ENCODE results near the gene IGF2. TPM values are rescaled to one million over a fixed set of nuclear protein-coding genes. Genes with fewer than 3 reads are reported as not detected.
A peak's percentile ranks its signal among the peaks of the same experiment; 100 is the strongest.

Gene IGF2
- polyA plus RNA-seq, 1 donor (not counting 4 experiments of a cell fraction or from before 2014, with no cell fraction given), result not detected

DNA sequence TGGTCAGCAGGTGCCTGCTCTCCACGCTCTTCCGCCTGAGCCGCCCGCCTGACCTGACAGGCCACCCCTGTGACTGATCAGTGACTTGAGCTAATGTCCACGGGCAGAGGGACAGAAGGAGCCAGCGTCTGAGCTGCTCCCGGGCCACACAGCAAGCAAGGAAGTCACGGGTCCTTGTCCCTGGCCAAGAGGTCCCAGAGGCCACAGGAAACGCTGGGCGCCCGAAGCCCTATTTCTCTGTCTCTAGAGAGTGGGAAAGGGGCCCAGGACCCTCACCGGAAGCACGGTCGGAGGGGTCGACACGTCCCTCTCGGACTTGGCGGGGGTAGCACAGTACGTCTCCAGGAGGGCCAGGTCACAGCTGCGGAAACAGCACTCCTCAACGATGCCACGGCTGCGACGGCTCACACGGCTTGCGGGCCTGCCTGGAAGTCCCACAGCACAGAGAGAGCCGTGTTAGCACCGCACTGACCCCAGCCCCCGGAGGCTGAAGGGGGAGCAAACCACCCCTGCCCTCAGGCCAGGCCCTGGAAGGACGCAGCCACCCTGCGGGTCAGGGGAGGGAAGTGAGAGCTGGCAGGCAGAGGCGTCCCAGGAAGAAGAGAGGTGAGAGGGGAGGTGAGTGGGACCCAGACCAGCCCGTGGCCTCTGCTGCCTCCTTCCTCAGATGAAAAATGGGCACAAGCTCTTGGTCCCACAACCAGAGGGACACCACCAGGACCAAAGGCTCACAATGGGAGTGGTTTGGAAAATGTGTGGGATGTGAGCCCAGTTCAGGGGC is 5.8 kb downstream of the IGF2 start:
- no peaks in the 10 kb centered on the region for H3K4me1 ChIP-seq (ENCODE audit: control insufficient read depth, extremely low read depth, insufficient read depth, low read length)
- H3K36me3 ChIP-seq (ENCODE audit: control insufficient read depth in 2 of 2, extremely low read depth in 1 of 2, insufficient read depth in 2 of 2, low read length in 2 of 2), result no peaks in the 10 kb centered on the region
- no peaks in the 10 kb centered on the region for H3K9me3 ChIP-seq (ENCODE audit: control insufficient read depth, low read depth, low read length)
- peak; percentile 16 for TF ChIP-seq EZH2 (IDR thresholded peaks at IDR 0.05; ENCODE audit: low read length)
- TF ChIP-seq, protein P1, sequence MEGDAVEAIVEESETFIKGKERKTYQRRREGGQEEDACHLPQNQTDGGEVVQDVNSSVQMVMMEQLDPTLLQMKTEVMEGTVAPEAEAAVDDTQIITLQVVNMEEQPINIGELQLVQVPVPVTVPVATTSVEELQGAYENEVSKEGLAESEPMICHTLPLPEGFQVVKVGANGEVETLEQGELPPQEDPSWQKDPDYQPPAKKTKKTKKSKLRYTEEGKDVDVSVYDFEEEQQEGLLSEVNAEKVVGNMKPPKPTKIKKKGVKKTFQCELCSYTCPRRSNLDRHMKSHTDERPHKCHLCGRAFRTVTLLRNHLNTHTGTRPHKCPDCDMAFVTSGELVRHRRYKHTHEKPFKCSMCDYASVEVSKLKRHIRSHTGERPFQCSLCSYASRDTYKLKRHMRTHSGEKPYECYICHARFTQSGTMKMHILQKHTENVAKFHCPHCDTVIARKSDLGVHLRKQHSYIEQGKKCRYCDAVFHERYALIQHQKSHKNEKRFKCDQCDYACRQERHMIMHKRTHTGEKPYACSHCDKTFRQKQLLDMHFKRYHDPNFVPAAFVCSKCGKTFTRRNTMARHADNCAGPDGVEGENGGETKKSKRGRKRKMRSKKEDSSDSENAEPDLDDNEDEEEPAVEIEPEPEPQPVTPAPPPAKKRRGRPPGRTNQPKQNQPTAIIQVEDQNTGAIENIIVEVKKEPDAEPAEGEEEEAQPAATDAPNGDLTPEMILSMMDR (optimal IDR thresholded peaks at IDR 0.05 in 1 of 3, IDR thresholded peaks at IDR 0.05 in 1 of 3, conservative IDR thresholded peaks at IDR 0.05 in 1 of 3; ENCODE audit: extremely low read depth in 1 of 3, insufficient read depth in 2 of 3, low read length in 3 of 3), result no peak
- no peak overlapping the region for H2AFZ ChIP-seq (ENCODE audit: control insufficient read depth, low read length)
- no peak overlapping the region for H3K27ac ChIP-seq (ENCODE audit: control insufficient read depth, insufficient read depth, low read length)
- H3K4me3 ChIP-seq (ENCODE audit: control insufficient read depth in 2 of 3, extremely low read depth in 1 of 3, insufficient read depth in 2 of 3, low read depth in 1 of 3, low read length in 3 of 3), result no peak overlapping the region
- no peaks in the 10 kb centered on the region for H3K79me2 ChIP-seq (ENCODE audit: control insufficient read depth, insufficient read depth, low read length)
- H4K20me1 ChIP-seq (ENCODE audit: control insufficient read depth, extremely low read depth, insufficient read depth, low read length), result no peaks in the 10 kb centered on the region
- no peaks in the 10 kb centered on the region for H3K9me1 ChIP-seq (ENCODE audit: control insufficient read depth, extremely low read depth, insufficient read depth, low read length)
- no peak for FAIRE-seq
- H3K4me2 ChIP-seq (ENCODE audit: control insufficient read depth, extremely low read depth, insufficient read depth, low read depth, low read length), result no peak overlapping the region
- no peak overlapping the region for H3K9ac ChIP-seq (ENCODE audit: control insufficient read depth, extremely low read depth, insufficient read depth, low read length)
- peaks cover 76% of the 10 kb centered on the region for H3K27me3 ChIP-seq (ENCODE audit: control insufficient read depth, extremely low read depth, insufficient read depth, low read length)
- dilution Hi-C loops (cut with MboI; ENCODE audit: extremely low pct_ligation_motif_present, low sequenced_read_pairs), result no loop called here
- DNase-seq (ENCODE audit: low read depth, low spot score), result no peak

DNA sequence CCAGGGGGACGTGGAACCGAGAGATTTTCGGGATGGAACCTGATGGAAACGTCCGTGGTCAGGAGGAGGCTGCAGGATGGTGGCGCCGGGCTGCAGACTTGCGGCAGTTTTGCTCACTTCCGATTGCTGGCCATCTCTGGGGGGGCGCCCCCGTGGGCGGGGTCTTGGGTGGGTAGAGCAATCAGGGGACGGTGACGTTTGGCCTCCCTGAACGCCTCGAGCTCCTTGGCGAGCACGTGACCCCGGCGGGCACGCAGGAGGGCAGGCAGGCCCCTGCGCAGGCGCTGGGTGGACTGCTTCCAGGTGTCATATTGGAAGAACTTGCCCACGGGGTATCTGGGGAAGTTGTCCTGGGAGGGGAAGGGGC is 6.3 kb downstream of the IGF2 start:
- no peak overlapping the region for H3K4me3 ChIP-seq (ENCODE audit: control insufficient read depth in 2 of 3, extremely low read depth in 1 of 3, insufficient read depth in 2 of 3, low read depth in 1 of 3, low read length in 3 of 3)
- no peaks in the 10 kb centered on the region for H3K4me1 ChIP-seq (ENCODE audit: control insufficient read depth, extremely low read depth, insufficient read depth, low read length)
- H2AFZ ChIP-seq (ENCODE audit: control insufficient read depth, low read length), result no peak overlapping the region
- no peak overlapping the region for H3K4me2 ChIP-seq (ENCODE audit: control insufficient read depth, extremely low read depth, insufficient read depth, low read depth, low read length)
- TF ChIP-seq EZH2 (IDR thresholded peaks at IDR 0.05; ENCODE audit: low read length), result no peak
- H3K27ac ChIP-seq (ENCODE audit: control insufficient read depth, insufficient read depth, low read length), result no peak overlapping the region
- no peaks in the 10 kb centered on the region for H3K36me3 ChIP-seq (ENCODE audit: control insufficient read depth in 2 of 2, extremely low read depth in 1 of 2, insufficient read depth in 2 of 2, low read length in 2 of 2)
- H3K9ac ChIP-seq (ENCODE audit: control insufficient read depth, extremely low read depth, insufficient read depth, low read length), result no peak overlapping the region
- H3K9me3 ChIP-seq (ENCODE audit: control insufficient read depth, low read depth, low read length), result no peaks in the 10 kb centered on the region
- peaks cover 74% of the 10 kb centered on the region for H3K27me3 ChIP-seq (ENCODE audit: control insufficient read depth, extremely low read depth, insufficient read depth, low read length)
- dilution Hi-C loops (cut with MboI; ENCODE audit: extremely low pct_ligation_motif_present, low sequenced_read_pairs), result no loop called here
- DNase-seq (ENCODE audit: low read depth, low spot score) (no peak), FAIRE-seq (no peak)
- no peaks in the 10 kb centered on the region for H3K9me1 ChIP-seq (ENCODE audit: control insufficient read depth, extremely low read depth, insufficient read depth, low read length)
- no peaks in the 10 kb centered on the region for H3K79me2 ChIP-seq (ENCODE audit: control insufficient read depth, insufficient read depth, low read length)
- no peaks in the 10 kb centered on the region for H4K20me1 ChIP-seq (ENCODE audit: control insufficient read depth, extremely low read depth, insufficient read depth, low read length)

- TF ChIP-seq, protein P1 (optimal IDR thresholded peaks at IDR 0.05 in 1 of 3, IDR thresholded peaks at IDR 0.05 in 1 of 3, conservative IDR thresholded peaks at IDR 0.05 in 1 of 3; ENCODE audit: extremely low read depth in 1 of 3, insufficient read depth in 2 of 3, low read length in 3 of 3), result no peak
- TF ChIP-seq EZH2 (IDR thresholded peaks at IDR 0.05; ENCODE audit: low read length), result no peak
- Histone ChIP-seq H2AFZ (ENCODE audit: control insufficient read depth, low read length) (no peak overlapping the region), H3K4me3 (ENCODE audit: control insufficient read depth in 2 of 3, extremely low read depth in 1 of 3, insufficient read depth in 2 of 3, low read depth in 1 of 3, low read length in 3 of 3) (no peak overlapping the region), H3K4me2 (ENCODE audit: control insufficient read depth, extremely low read depth, insufficient read depth, low read depth, low read length) (no peak overlapping the region), H3K27me3 (ENCODE audit: control insufficient read depth, extremely low read depth, insufficient read depth, low read length) (peaks cover 69% of the 10 kb centered on the region), H3K9me1 (ENCODE audit: control insufficient read depth, extremely low read depth, insufficient read depth, low read length) (no peaks in the 10 kb centered on the region), H3K4me1 (ENCODE audit: control insufficient read depth, extremely low read depth, insufficient read depth, low read length) (no peaks in the 10 kb centered on the region), H4K20me1 (ENCODE audit: control insufficient read depth, extremely low read depth, insufficient read depth, low read length) (no peaks in the 10 kb centered on the region), H3K27ac (ENCODE audit: control insufficient read depth, insufficient read depth, low read length) (no peak overlapping the region), H3K9me3 (ENCODE audit: control insufficient read depth, low read depth, low read length) (no peaks in the 10 kb centered on the region), H3K36me3 (ENCODE audit: control insufficient read depth in 2 of 2, extremely low read depth in 1 of 2, insufficient read depth in 2 of 2, low read length in 2 of 2) (no peaks in the 10 kb centered on the region), H3K79me2 (ENCODE audit: control insufficient read depth, insufficient read depth, low read length) (no peaks in the 10 kb centered on the region), H3K9ac (ENCODE audit: control insufficient read depth, extremely low read depth, insufficient read depth, low read length) (no peak overlapping the region)
- DNase-seq (ENCODE audit: low read depth, low spot score) (no peak), FAIRE-seq (no peak)
- dilution Hi-C loops (cut with MboI; ENCODE audit: extremely low pct_ligation_motif_present, low sequenced_read_pairs), result no loop called here
Measured at GRCh38 chr11:2132246-2132645, 6.9 kb downstream of the IGF2 start.
